ENCODE measurements around the gene LRRFIP1.

GRCh38 chr2:237685408-237685807 is 58.0 kb downstream of the LRRFIP1 start:
- TF ChIP-seq, protein P1, sequence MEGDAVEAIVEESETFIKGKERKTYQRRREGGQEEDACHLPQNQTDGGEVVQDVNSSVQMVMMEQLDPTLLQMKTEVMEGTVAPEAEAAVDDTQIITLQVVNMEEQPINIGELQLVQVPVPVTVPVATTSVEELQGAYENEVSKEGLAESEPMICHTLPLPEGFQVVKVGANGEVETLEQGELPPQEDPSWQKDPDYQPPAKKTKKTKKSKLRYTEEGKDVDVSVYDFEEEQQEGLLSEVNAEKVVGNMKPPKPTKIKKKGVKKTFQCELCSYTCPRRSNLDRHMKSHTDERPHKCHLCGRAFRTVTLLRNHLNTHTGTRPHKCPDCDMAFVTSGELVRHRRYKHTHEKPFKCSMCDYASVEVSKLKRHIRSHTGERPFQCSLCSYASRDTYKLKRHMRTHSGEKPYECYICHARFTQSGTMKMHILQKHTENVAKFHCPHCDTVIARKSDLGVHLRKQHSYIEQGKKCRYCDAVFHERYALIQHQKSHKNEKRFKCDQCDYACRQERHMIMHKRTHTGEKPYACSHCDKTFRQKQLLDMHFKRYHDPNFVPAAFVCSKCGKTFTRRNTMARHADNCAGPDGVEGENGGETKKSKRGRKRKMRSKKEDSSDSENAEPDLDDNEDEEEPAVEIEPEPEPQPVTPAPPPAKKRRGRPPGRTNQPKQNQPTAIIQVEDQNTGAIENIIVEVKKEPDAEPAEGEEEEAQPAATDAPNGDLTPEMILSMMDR (IDR thresholded peaks at IDR 0.05; ENCODE audit: insufficient read depth, low read length): no peak
- no peak for TF ChIP-seq POLR2AphosphoS5 (IDR thresholded peaks at IDR 0.05; ENCODE audit: low read depth)
